ENCODE measurements around the gene IDE.

IDE gene

GRCh38 chr10:92572362-92573090, 1.4 kb downstream of the IDE start:
- no peak for TF ChIP-seq SIN3A (IDR thresholded peaks at IDR 0.05; ENCODE audit: borderline replicate concordance, insufficient read depth, low read length)
- no peak for TF ChIP-seq REST (IDR thresholded peaks at IDR 0.05; ENCODE audit: insufficient read depth in 1 of 2, low read depth in 2 of 2, low read length in 2 of 2)
- no peak for TF ChIP-seq FOXP2 (optimal IDR thresholded peaks at IDR 0.05; ENCODE audit: borderline replicate concordance, extremely low read depth, extremely low read length, insufficient read depth)
- no peak for TF ChIP-seq TAF1 (IDR thresholded peaks at IDR 0.05; ENCODE audit: borderline replicate concordance, insufficient read depth, low read length)
- no peak for TF ChIP-seq POLR2AphosphoS5 (IDR thresholded peaks at IDR 0.05; ENCODE audit: low read depth, low read length)

GRCh38 chr10:92571649-92572048, 2.2 kb downstream of the IDE start:
- no peak for TF ChIP-seq POLR2AphosphoS5 (IDR thresholded peaks at IDR 0.05; ENCODE audit: low read depth, low read length)
- TF ChIP-seq FOXP2 (optimal IDR thresholded peaks at IDR 0.05; ENCODE audit: borderline replicate concordance, extremely low read depth, extremely low read length, insufficient read depth) = no peak
- TF ChIP-seq TAF1 (IDR thresholded peaks at IDR 0.05; ENCODE audit: borderline replicate concordance, insufficient read depth, low read length) = no peak
- TF ChIP-seq REST (IDR thresholded peaks at IDR 0.05; ENCODE audit: insufficient read depth in 1 of 2, low read depth in 2 of 2, low read length in 2 of 2) = no peak

GRCh38 chr10:92569071-92569470, 4.8 kb downstream of the IDE start:
- TF ChIP-seq FOXP2 (optimal IDR thresholded peaks at IDR 0.05; ENCODE audit: borderline replicate concordance, extremely low read depth, extremely low read length, insufficient read depth) = no peak
- TF ChIP-seq POLR2AphosphoS5 (IDR thresholded peaks at IDR 0.05; ENCODE audit: low read depth, low read length) = no peak
- TF ChIP-seq TAF1 (IDR thresholded peaks at IDR 0.05; ENCODE audit: borderline replicate concordance, insufficient read depth, low read length) = no peak
- no peak for TF ChIP-seq SIN3A (IDR thresholded peaks at IDR 0.05; ENCODE audit: borderline replicate concordance, insufficient read depth, low read length)
- no peak for TF ChIP-seq REST (IDR thresholded peaks at IDR 0.05; ENCODE audit: insufficient read depth in 1 of 2, low read depth in 2 of 2, low read length in 2 of 2)

- TF ChIP-seq REST (IDR thresholded peaks at IDR 0.05; ENCODE audit: insufficient read depth in 1 of 2, low read depth in 2 of 2, low read length in 2 of 2) (no peak), POLR2AphosphoS5 (IDR thresholded peaks at IDR 0.05; ENCODE audit: low read depth, low read length) (no peak)
Measured at GRCh38 chr10:92567952-92568600, 5.8 kb downstream of the IDE start.
